ENCODE results near the gene CCNY.
"Not testable (repeated sequence)": the region's sequence is repeated elsewhere in the genome, so short reads cannot be mapped to it uniquely, and the experiment has no call there.

The CCNY gene

GRCh38 chr10:35508647-35509046 lies 172.3 kb downstream of the CCNY start:
- TF ChIP-seq SPI1 (IDR thresholded peaks at IDR 0.05; ENCODE audit: low read depth, low read length): no peak
- no peak for TF ChIP-seq PAX5 (IDR thresholded peaks at IDR 0.05; ENCODE audit: insufficient read depth, low read length, severe bottlenecking)
- no peak for TF ChIP-seq POU2F2 (IDR thresholded peaks at IDR 0.05; ENCODE audit: low read depth, low read length)
- TF ChIP-seq POLR2A (IDR thresholded peaks at IDR 0.05; ENCODE audit: low read depth, low read length): no peak
- TF ChIP-seq TAF1 (IDR thresholded peaks at IDR 0.05; ENCODE audit: low read depth, low read length): no peak
- no peak for TF ChIP-seq POLR2AphosphoS5 (IDR thresholded peaks at IDR 0.05; ENCODE audit: low read depth, low read length)
- FAIRE-seq: no peak
- no peak for DNase-seq (ENCODE audit: insufficient read length, low spot score)

GRCh38 chr10:35510891-35511290 lies 174.6 kb downstream of the CCNY start:
- FAIRE-seq (no peak), DNase-seq (ENCODE audit: insufficient read length, low spot score) (no peak)
- TF ChIP-seq PAX5 (IDR thresholded peaks at IDR 0.05; ENCODE audit: insufficient read depth, low read length, severe bottlenecking): no peak
- TF ChIP-seq SPI1 (IDR thresholded peaks at IDR 0.05; ENCODE audit: low read depth, low read length): no peak
- TF ChIP-seq POLR2AphosphoS5 (IDR thresholded peaks at IDR 0.05; ENCODE audit: low read depth, low read length): no peak
- TF ChIP-seq POU2F2 (IDR thresholded peaks at IDR 0.05; ENCODE audit: low read depth, low read length): no peak
- no peak for TF ChIP-seq TAF1 (IDR thresholded peaks at IDR 0.05; ENCODE audit: low read depth, low read length)
- no peak for TF ChIP-seq POLR2A (IDR thresholded peaks at IDR 0.05; ENCODE audit: low read depth, low read length)

GRCh38 chr10:35511647-35512046 lies 175.3 kb downstream of the CCNY start:
- TF ChIP-seq TAF1 (IDR thresholded peaks at IDR 0.05; ENCODE audit: low read depth, low read length) (no peak), POU2F2 (IDR thresholded peaks at IDR 0.05; ENCODE audit: low read depth, low read length) (no peak), SPI1 (IDR thresholded peaks at IDR 0.05; ENCODE audit: low read depth, low read length) (peak; percentile 54), POLR2AphosphoS5 (IDR thresholded peaks at IDR 0.05; ENCODE audit: low read depth, low read length) (no peak), POLR2A (IDR thresholded peaks at IDR 0.05; ENCODE audit: low read depth, low read length) (no peak), PAX5 (IDR thresholded peaks at IDR 0.05; ENCODE audit: insufficient read depth, low read length, severe bottlenecking) (no peak)
- no peak for FAIRE-seq
- DNase-seq (ENCODE audit: insufficient read length, low spot score): no peak

GRCh38 chr10:35516102-35516670 lies 179.9 kb downstream of the CCNY start:
- DNase-seq (ENCODE audit: insufficient read length, low spot score): no peak
- TF ChIP-seq POLR2A (IDR thresholded peaks at IDR 0.05; ENCODE audit: low read depth, low read length): no peak
- TF ChIP-seq POLR2AphosphoS5 (IDR thresholded peaks at IDR 0.05; ENCODE audit: low read depth, low read length): no peak
- TF ChIP-seq POU2F2 (IDR thresholded peaks at IDR 0.05; ENCODE audit: low read depth, low read length): no peak
- TF ChIP-seq PAX5 (IDR thresholded peaks at IDR 0.05; ENCODE audit: insufficient read depth, low read length, severe bottlenecking): no peak
- TF ChIP-seq TAF1 (IDR thresholded peaks at IDR 0.05; ENCODE audit: low read depth, low read length): no peak
- TF ChIP-seq SPI1 (IDR thresholded peaks at IDR 0.05; ENCODE audit: low read depth, low read length): no peak
- no peak for FAIRE-seq

GRCh38 chr10:35517431-35518181 lies 181.3 kb downstream of the CCNY start:
- TF ChIP-seq TAF1 (IDR thresholded peaks at IDR 0.05; ENCODE audit: low read depth, low read length): no peak
- TF ChIP-seq POLR2A (IDR thresholded peaks at IDR 0.05; ENCODE audit: low read depth, low read length): no peak
- TF ChIP-seq POU2F2 (IDR thresholded peaks at IDR 0.05; ENCODE audit: low read depth, low read length): no peak
- no peak for TF ChIP-seq SPI1 (IDR thresholded peaks at IDR 0.05; ENCODE audit: low read depth, low read length)
- no peak for TF ChIP-seq POLR2AphosphoS5 (IDR thresholded peaks at IDR 0.05; ENCODE audit: low read depth, low read length)
- no peak for TF ChIP-seq PAX5 (IDR thresholded peaks at IDR 0.05; ENCODE audit: insufficient read depth, low read length, severe bottlenecking)
- DNase-seq (ENCODE audit: insufficient read length, low spot score): no peak
- FAIRE-seq: no peak

GRCh38 chr10:35518187-35518586 lies 181.9 kb downstream of the CCNY start:
- not testable (repeated sequence) for DNase-seq (ENCODE audit: insufficient read length, low spot score); FAIRE-seq

GRCh38 chr10:35520996-35521395 lies 184.7 kb downstream of the CCNY start:
- no peak for FAIRE-seq
- no peak for TF ChIP-seq TAF1 (IDR thresholded peaks at IDR 0.05; ENCODE audit: low read depth, low read length)
- no peak for TF ChIP-seq POU2F2 (IDR thresholded peaks at IDR 0.05; ENCODE audit: low read depth, low read length)
- TF ChIP-seq POLR2AphosphoS5 (IDR thresholded peaks at IDR 0.05; ENCODE audit: low read depth, low read length): no peak
- TF ChIP-seq SPI1 (IDR thresholded peaks at IDR 0.05; ENCODE audit: low read depth, low read length): no peak
- TF ChIP-seq POLR2A (IDR thresholded peaks at IDR 0.05; ENCODE audit: low read depth, low read length): no peak
- TF ChIP-seq PAX5 (IDR thresholded peaks at IDR 0.05; ENCODE audit: insufficient read depth, low read length, severe bottlenecking): no peak

GRCh38 chr10:35523670-35524225 lies 187.4 kb downstream of the CCNY start:
- TF ChIP-seq TAF1 (IDR thresholded peaks at IDR 0.05; ENCODE audit: low read depth, low read length) (no peak), SPI1 (IDR thresholded peaks at IDR 0.05; ENCODE audit: low read depth, low read length) (peak; percentile 87)
- DNase-seq (ENCODE audit: insufficient read length, low spot score): no peak
- FAIRE-seq: no peak

More at GRCh38 chr10:35520996-35521395, 184.7 kb downstream of the CCNY start:
- no peak for DNase-seq (ENCODE audit: insufficient read length, low spot score)

- TF ChIP-seq PAX5 (IDR thresholded peaks at IDR 0.05; ENCODE audit: insufficient read depth, low read length, severe bottlenecking) (no peak), SPI1 (IDR thresholded peaks at IDR 0.05; ENCODE audit: low read depth, low read length) (no peak), POLR2AphosphoS5 (IDR thresholded peaks at IDR 0.05; ENCODE audit: low read depth, low read length) (no peak), POU2F2 (IDR thresholded peaks at IDR 0.05; ENCODE audit: low read depth, low read length) (no peak), POLR2A (IDR thresholded peaks at IDR 0.05; ENCODE audit: low read depth, low read length) (no peak), TAF1 (IDR thresholded peaks at IDR 0.05; ENCODE audit: low read depth, low read length) (no peak)
- DNase-seq (ENCODE audit: insufficient read length, low spot score) (no peak), FAIRE-seq (no peak)
Observed at GRCh38 chr10:35526746-35527145, 190.4 kb downstream of the CCNY start.

- FAIRE-seq: no peak
- TF ChIP-seq POU2F2 (IDR thresholded peaks at IDR 0.05; ENCODE audit: low read depth, low read length): no peak
- no peak for TF ChIP-seq POLR2AphosphoS5 (IDR thresholded peaks at IDR 0.05; ENCODE audit: low read depth, low read length)
- no peak for TF ChIP-seq POLR2A (IDR thresholded peaks at IDR 0.05; ENCODE audit: low read depth, low read length)
- no peak for TF ChIP-seq TAF1 (IDR thresholded peaks at IDR 0.05; ENCODE audit: low read depth, low read length)
- TF ChIP-seq PAX5 (IDR thresholded peaks at IDR 0.05; ENCODE audit: insufficient read depth, low read length, severe bottlenecking): no peak
- TF ChIP-seq SPI1 (IDR thresholded peaks at IDR 0.05; ENCODE audit: low read depth, low read length): no peak
Observed at GRCh38 chr10:35532141-35532540, 195.8 kb downstream of the CCNY start.

More at GRCh38 chr10:35532141-35532540, 195.8 kb downstream of the CCNY start:
- DNase-seq (ENCODE audit: insufficient read length, low spot score): no peak

All from GM12891 (cell line).